ENCODE results near the gene GRIK4. TPM values are rescaled to one million over a fixed set of nuclear protein-coding genes. Genes with fewer than 3 reads are reported as not detected.

GRIK4 gene
- total and polyA plus RNA-seq, 9 of the 15 experiments (the other 6 are each of a cell fraction or from before 2014, with no cell fraction given): not detected

DNA sequence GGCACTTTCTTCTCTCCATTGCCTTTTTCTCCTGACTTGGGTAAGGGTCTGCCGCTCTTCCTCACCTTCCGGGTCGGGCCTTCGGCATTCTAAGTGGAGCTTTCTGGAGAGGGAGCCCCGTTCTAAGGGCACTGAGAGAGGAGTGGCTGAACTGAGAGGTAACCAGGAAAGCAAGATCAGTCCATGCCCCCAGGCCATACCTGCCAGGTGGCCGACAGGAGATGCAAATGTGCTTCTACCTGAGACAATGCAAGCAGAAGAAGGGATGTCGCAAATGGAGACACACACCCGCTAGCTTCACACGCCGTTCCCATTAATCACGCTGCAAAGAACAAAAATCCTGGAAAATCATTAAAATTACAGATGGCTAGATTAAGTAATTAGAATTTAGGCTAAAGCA lies 356.0 kb downstream of the GRIK4 start:
- TF ChIP-seq HNRNPL (IDR thresholded peaks at IDR 0.05; ENCODE audit: low read depth, low read length) (no peak), ZNF217 (CRISPR knock-in tag; IDR thresholded peaks at IDR 0.05) (no peak), RBM15 (IDR thresholded peaks at IDR 0.05; ENCODE audit: insufficient read depth, low read length) (no peak)
- TF ChIP-seq, protein P1, sequence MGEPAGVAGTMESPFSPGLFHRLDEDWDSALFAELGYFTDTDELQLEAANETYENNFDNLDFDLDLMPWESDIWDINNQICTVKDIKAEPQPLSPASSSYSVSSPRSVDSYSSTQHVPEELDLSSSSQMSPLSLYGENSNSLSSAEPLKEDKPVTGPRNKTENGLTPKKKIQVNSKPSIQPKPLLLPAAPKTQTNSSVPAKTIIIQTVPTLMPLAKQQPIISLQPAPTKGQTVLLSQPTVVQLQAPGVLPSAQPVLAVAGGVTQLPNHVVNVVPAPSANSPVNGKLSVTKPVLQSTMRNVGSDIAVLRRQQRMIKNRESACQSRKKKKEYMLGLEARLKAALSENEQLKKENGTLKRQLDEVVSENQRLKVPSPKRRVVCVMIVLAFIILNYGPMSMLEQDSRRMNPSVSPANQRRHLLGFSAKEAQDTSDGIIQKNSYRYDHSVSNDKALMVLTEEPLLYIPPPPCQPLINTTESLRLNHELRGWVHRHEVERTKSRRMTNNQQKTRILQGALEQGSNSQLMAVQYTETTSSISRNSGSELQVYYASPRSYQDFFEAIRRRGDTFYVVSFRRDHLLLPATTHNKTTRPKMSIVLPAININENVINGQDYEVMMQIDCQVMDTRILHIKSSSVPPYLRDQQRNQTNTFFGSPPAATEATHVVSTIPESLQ (CRISPR knock-in tag; IDR thresholded peaks at IDR 0.05): no peak
- TF ChIP-seq, protein P2, sequence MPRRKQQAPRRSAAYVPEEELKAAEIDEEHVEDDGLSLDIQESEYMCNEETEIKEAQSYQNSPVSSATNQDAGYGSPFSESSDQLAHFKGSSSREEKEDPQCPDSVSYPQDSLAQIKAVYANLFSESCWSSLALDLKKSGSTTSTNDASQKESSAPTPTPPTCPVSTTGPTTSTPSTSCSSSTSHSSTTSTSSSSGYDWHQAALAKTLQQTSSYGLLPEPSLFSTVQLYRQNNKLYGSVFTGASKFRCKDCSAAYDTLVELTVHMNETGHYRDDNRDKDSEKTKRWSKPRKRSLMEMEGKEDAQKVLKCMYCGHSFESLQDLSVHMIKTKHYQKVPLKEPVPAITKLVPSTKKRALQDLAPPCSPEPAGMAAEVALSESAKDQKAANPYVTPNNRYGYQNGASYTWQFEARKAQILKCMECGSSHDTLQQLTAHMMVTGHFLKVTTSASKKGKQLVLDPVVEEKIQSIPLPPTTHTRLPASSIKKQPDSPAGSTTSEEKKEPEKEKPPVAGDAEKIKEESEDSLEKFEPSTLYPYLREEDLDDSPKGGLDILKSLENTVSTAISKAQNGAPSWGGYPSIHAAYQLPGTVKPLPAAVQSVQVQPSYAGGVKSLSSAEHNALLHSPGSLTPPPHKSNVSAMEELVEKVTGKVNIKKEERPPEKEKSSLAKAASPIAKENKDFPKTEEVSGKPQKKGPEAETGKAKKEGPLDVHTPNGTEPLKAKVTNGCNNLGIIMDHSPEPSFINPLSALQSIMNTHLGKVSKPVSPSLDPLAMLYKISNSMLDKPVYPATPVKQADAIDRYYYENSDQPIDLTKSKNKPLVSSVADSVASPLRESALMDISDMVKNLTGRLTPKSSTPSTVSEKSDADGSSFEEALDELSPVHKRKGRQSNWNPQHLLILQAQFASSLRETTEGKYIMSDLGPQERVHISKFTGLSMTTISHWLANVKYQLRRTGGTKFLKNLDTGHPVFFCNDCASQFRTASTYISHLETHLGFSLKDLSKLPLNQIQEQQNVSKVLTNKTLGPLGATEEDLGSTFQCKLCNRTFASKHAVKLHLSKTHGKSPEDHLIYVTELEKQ (CRISPR knock-in tag; IDR thresholded peaks at IDR 0.05): no peak
- Histone ChIP-seq H3K9ac (ENCODE audit: insufficient read depth in 1 of 2, low read depth in 2 of 2, low read length in 2 of 2) (no peak overlapping the region), H3K27me3 (ENCODE audit: control insufficient read depth in 2 of 2, insufficient read depth in 2 of 2, low read length in 2 of 2) (peaks cover 4 to 57% of the 10 kb centered on the region in 2 experiments; a peak in 3 of 5 replicates), H3K9me1 (ENCODE audit: control insufficient read depth, insufficient read depth, low read length) (no peaks in the 10 kb centered on the region), H3K27ac (ENCODE audit: extremely low read depth, low read depth, low read length) (no peak overlapping the region), H3K79me2 (ENCODE audit: control insufficient read depth, insufficient read depth, low read length) (no peaks in the 10 kb centered on the region), H3K4me2 (ENCODE audit: insufficient read depth, low read length) (no peak overlapping the region), H3K4me1 (replicated peaks in 1 of 2; ENCODE audit: control insufficient read depth in 2 of 2, insufficient read depth in 2 of 2, low read length in 2 of 2) (no peaks in the 10 kb centered on the region), H3K9me3 (replicated peaks; ENCODE audit: control insufficient read depth, insufficient read depth, low read depth, low read length) (no peaks in the 10 kb centered on the region), H3K36me3 (ENCODE audit: control insufficient read depth, insufficient read depth, low read length) (no peaks in the 10 kb centered on the region), H3K4me3 (no peak overlapping the region), H2AFZ (ENCODE audit: low read depth, low read length) (no peak overlapping the region), H4K20me1 (replicated peaks; ENCODE audit: control insufficient read depth, insufficient read depth, low read length) (no peaks in the 10 kb centered on the region; the same call in 1 of the 2 replicates)
- intact Hi-C loops (cut with micrococcal nuclease) (no loop called here), in situ Hi-C loops (cut with MboI) (no loop called here)
- ATAC-seq (no peak), FAIRE-seq (no peak), DNase-seq (ENCODE audit: extremely low read depth in 1 of 4, low spot score in 3 of 4) (no peak)
- 6% methylated on average over 11 of the region's 11 CpGs for WGBS (ENCODE audit: insufficient coverage, low coverage, missing lambda C conversion rate)
- CTCF ChIA-PET (ENCODE audit: low intra/inter-chr PET ratio): no interaction called here
- no TSS peak for BruUV-seq (replicated peaks)
- POLR2A ChIA-PET: no interaction called here

Data from K562 (cell line).